ENCODE data around the gene PTPRB. TPM values are rescaled to one million over a fixed set of nuclear protein-coding genes. Genes with fewer than 3 reads are reported as not detected.

PTPRB gene
- total RNA-seq, 2 experiments from 2014 or later: not detected

DNA sequence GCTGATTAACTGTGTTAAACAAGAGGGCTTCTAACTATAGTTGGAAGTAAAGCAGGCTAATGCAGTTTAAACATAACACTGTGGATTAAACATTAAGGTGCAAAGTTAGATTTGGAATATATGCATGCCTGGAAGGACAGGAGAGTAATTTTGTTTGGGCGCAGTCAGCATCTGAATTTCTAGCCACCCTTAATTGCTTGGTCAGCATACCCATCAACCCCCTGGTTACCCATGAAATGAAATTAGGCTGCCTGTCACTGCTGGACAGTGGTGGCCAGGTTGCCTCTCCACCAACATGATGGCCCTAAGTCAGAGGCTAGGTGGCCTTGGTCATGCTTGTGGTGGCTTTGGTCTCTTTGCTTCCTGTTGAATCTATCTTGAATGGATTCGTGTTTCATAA, 30.0 kb upstream of the PTPRB start:
- no peaks in the 10 kb centered on the region for H3K36me3 ChIP-seq (ENCODE audit: insufficient read depth, low read length)
- no peaks in the 10 kb centered on the region for H3K4me1 ChIP-seq (ENCODE audit: insufficient read depth, low read length)
- no peak overlapping the region for H3K4me3 ChIP-seq (ENCODE audit: low read length)
- peaks cover 0 to 3% of the 10 kb centered on the region in 2 experiments for H3K9me3 ChIP-seq (ENCODE audit: control insufficient read depth in 1 of 2, insufficient read depth in 1 of 2, low read length in 2 of 2)
- intact Hi-C loops (cut with DNase I, micrococcal nuclease): no loop called here
- H3K27ac Mint-ChIP-seq: no peak overlapping the region
- TF ChIP-seq, protein P1, sequence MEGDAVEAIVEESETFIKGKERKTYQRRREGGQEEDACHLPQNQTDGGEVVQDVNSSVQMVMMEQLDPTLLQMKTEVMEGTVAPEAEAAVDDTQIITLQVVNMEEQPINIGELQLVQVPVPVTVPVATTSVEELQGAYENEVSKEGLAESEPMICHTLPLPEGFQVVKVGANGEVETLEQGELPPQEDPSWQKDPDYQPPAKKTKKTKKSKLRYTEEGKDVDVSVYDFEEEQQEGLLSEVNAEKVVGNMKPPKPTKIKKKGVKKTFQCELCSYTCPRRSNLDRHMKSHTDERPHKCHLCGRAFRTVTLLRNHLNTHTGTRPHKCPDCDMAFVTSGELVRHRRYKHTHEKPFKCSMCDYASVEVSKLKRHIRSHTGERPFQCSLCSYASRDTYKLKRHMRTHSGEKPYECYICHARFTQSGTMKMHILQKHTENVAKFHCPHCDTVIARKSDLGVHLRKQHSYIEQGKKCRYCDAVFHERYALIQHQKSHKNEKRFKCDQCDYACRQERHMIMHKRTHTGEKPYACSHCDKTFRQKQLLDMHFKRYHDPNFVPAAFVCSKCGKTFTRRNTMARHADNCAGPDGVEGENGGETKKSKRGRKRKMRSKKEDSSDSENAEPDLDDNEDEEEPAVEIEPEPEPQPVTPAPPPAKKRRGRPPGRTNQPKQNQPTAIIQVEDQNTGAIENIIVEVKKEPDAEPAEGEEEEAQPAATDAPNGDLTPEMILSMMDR (IDR thresholded peaks at IDR 0.05): no peak
- no peaks in the 10 kb centered on the region for H3K36me3 Mint-ChIP-seq (ENCODE audit: low read depth)
- no peak for ATAC-seq (ENCODE audit: poor library complexity)
- DNase-seq: no peak
- peaks cover 8% of the 10 kb centered on the region for H3K27me3 Mint-ChIP-seq
- no peaks in the 10 kb centered on the region for H3K4me1 Mint-ChIP-seq (ENCODE audit: low read depth)
- H3K9me3 Mint-ChIP-seq: no peaks in the 10 kb centered on the region
- ChIA-PET POLR2A (no interaction called here), CTCF (no interaction called here)
- H3K27ac ChIP-seq (ENCODE audit: low read depth in 1 of 2, low read length in 2 of 2): no peak overlapping the region
- H3K4me3 Mint-ChIP-seq: no peak overlapping the region
- no peaks in the 10 kb centered on the region for H3K27me3 ChIP-seq (ENCODE audit: control insufficient read depth in 1 of 2, insufficient read depth in 2 of 2, low read length in 2 of 2)

DNA sequence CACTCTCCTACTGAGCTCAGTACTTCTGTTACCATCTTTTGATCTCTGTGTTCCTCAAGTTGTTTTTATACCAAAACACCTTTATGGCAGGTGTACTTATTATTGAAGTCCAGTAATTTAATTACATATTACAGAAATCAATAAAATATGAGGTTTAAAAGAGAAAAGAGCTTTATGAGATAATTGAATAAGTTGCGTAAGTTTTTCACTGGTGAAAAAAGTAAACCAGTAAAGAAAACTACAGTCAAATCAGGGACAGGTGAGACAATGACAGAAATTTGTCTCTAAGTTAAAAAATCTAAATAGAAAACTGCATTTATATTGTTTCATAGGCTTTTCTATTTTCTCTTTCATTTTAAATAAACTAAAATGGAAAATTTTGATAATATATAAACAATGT, 29.1 kb upstream of the PTPRB start:
- no peak overlapping the region for H3K4me3 ChIP-seq (ENCODE audit: low read length)
- H3K9me3 Mint-ChIP-seq: no peaks in the 10 kb centered on the region
- no peaks in the 10 kb centered on the region for H3K27me3 ChIP-seq (ENCODE audit: control insufficient read depth in 1 of 2, insufficient read depth in 2 of 2, low read length in 2 of 2)
- ChIA-PET CTCF (no interaction called here), POLR2A (no interaction called here)
- no peak for DNase-seq
- H3K4me1 ChIP-seq (ENCODE audit: insufficient read depth, low read length): no peaks in the 10 kb centered on the region
- H3K4me3 Mint-ChIP-seq: no peak overlapping the region
- peaks cover 8% of the 10 kb centered on the region for H3K27me3 Mint-ChIP-seq
- no peaks in the 10 kb centered on the region for H3K9me3 ChIP-seq (ENCODE audit: control insufficient read depth in 1 of 2, insufficient read depth in 1 of 2, low read length in 2 of 2)
- ATAC-seq (ENCODE audit: poor library complexity): no peak
- intact Hi-C loops (cut with DNase I, micrococcal nuclease): no loop called here
- H3K36me3 Mint-ChIP-seq (ENCODE audit: low read depth): no peaks in the 10 kb centered on the region
- no peak overlapping the region for H3K27ac ChIP-seq (ENCODE audit: low read depth in 1 of 2, low read length in 2 of 2)
- H3K27ac Mint-ChIP-seq: no peak overlapping the region
- TF ChIP-seq, protein P1 (IDR thresholded peaks at IDR 0.05): no peak
- H3K4me1 Mint-ChIP-seq (ENCODE audit: low read depth): no peaks in the 10 kb centered on the region
- no peaks in the 10 kb centered on the region for H3K36me3 ChIP-seq (ENCODE audit: insufficient read depth, low read length)

DNA sequence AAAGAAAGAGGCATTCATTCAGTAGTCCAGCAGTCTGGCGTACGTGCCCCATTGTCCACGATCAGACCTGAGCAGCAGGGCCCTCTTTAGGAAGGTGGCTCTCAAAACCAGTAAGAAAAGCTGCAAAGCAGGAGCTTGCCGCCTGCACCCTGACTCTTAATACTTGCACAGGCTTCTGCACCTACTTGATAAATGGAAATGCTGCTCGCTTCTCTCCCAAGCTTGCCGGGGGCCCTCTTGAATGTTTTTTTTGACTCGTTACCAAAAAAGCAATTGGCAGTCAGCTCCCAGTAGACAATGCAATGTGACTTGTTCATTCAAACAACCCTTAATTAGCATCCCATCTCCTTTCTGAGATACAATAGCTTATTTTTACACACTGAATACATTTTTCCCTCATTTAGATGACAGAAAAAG, 27.2 kb upstream of the PTPRB start:
- DNase-seq: no peak
- no peaks in the 10 kb centered on the region for H3K4me1 Mint-ChIP-seq (ENCODE audit: low read depth)
- H3K4me3 Mint-ChIP-seq: no peak overlapping the region
- Histone ChIP-seq H3K36me3 (ENCODE audit: insufficient read depth, low read length) (no peaks in the 10 kb centered on the region), H3K27me3 (ENCODE audit: control insufficient read depth in 1 of 2, insufficient read depth in 2 of 2, low read length in 2 of 2) (no peaks in the 10 kb centered on the region), H3K9me3 (ENCODE audit: control insufficient read depth in 1 of 2, insufficient read depth in 1 of 2, low read length in 2 of 2) (no peaks in the 10 kb centered on the region), H3K4me3 (ENCODE audit: low read length) (no peak overlapping the region), H3K4me1 (ENCODE audit: insufficient read depth, low read length) (no peaks in the 10 kb centered on the region), H3K27ac (ENCODE audit: low read depth in 1 of 2, low read length in 2 of 2) (no peak overlapping the region)
- TF ChIP-seq, protein P1 (IDR thresholded peaks at IDR 0.05): no peak
- ChIA-PET POLR2A (no interaction called here), CTCF (interaction anchor here (0.6 kb wide), 1 partner anchor 795 kb away, joined by 3 read pairs; no protein-coding TSS in a partner anchor)
- no peak overlapping the region for H3K27ac Mint-ChIP-seq
- no peaks in the 10 kb centered on the region for H3K36me3 Mint-ChIP-seq (ENCODE audit: low read depth)
- no peak for ATAC-seq (ENCODE audit: poor library complexity)
- no peaks in the 10 kb centered on the region for H3K9me3 Mint-ChIP-seq
- intact Hi-C loops (cut with DNase I, micrococcal nuclease): no loop called here
- peaks cover 8% of the 10 kb centered on the region for H3K27me3 Mint-ChIP-seq
